HCT116 (cell line): Measurements from ENCODE around the gene KIRREL2. TPM values are rescaled to one million over a fixed set of nuclear protein-coding genes. Genes with fewer than 3 reads are reported as not detected.

ENCODE experiments used
- ATAC-seq: fragments of 200-7000 bp; cut with Tn5 transposase; 2 replicates; pipeline ENCODE4 v1.9.1; 2020; ENCODE audit warnings: mild to moderate bottlenecking, moderate library complexity
- BruUV-seq: library from RNA; stranded (reverse); fragments of 400-500 nt; replicated peaks from 2 replicates; lab custom pipeline; 2021; lab: Mats Ljungman, UMichigan
- CTCF ChIA-PET: fragments of 300-600 bp; sonication (Branson Sonifier 250); formaldehyde crosslinking; loops from one replicate; lab custom pipeline; 2021; ENCODE audit warnings: antibody characterized with exemption; lab: Charles Lee
- POLR2A ChIA-PET: fragments of 300-600, 350-600 bp; sonication (Branson Sonifier 250); formaldehyde crosslinking; loops from one replicate; lab custom pipeline; 2021; ENCODE audit warnings: antibody characterized with exemption; lab: Charles Lee
- RAD21 ChIA-PET, 2 experiments: fragments of 300-600 bp; sonication (Branson Sonifier 250); formaldehyde crosslinking; loops; one replicate each; lab custom pipeline; 2023; ENCODE audit warnings: low total read pairs in 2 of 2; ENCODE audit not compliant: uncharacterized antibody in 2 of 2, unreplicated experiment in 2 of 2, low non-redundant PET in 1 of 2; lab: Charles Lee
- DNase-seq: peaks from one replicate; pipeline ENCODE4 v3.0.0-alpha.2; 2010; ENCODE audit warnings: low read depth, low spot score
- H2AFZ ChIP-seq: fragments of 200-600 bp; shearing (Covaris generic), sonication (generic); 2 replicates; pipeline ENCODE4 v1.6.1; 2017; ENCODE audit warnings: low read depth, mixed run types, mixed read lengths, antibody characterized with exemption, low read length; ENCODE audit not compliant: poor library complexity, severe bottlenecking
- H3K27ac ChIP-seq: 2 replicates; pipeline ENCODE4 v1.5.1; 2012; ENCODE audit warnings: low read depth, low read length
- H3K27me3 ChIP-seq: fragments of 200-600 bp; sonication (generic); 2 replicates; pipeline ENCODE4 v1.6.1; 2016; ENCODE audit warnings: mixed run types, low read length, mixed read lengths; ENCODE audit not compliant: insufficient read depth
- H3K36me3 ChIP-seq, 2 experiments: fragments of 200-500 bp in 1 of 2; fragments of 200-600 bp in 1 of 2; sonication (Bioruptor generic) in 1 of 2; sonication (generic) in 1 of 2; 2 replicates each; pipeline versions ENCODE4 v1.5.1 to v1.6.1; 2014 to 2016; ENCODE audit warnings: low read length in 2 of 2, inconsistent platforms in 1 of 2, mixed read lengths in 1 of 2, mixed run types in 1 of 2; ENCODE audit not compliant: insufficient read depth in 2 of 2, control insufficient read depth in 1 of 2
- H3K4me1 ChIP-seq, 2 experiments: fragments of 200-600 bp in 1 of 2; sonication (generic) in 1 of 2; 2 replicates each; pipeline versions ENCODE4 v1.5.1 to v1.6.1; 2012 to 2017; ENCODE audit warnings: low read length in 2 of 2, inconsistent platforms in 1 of 2, mild to moderate bottlenecking in 1 of 2, mixed read lengths in 1 of 2, mixed run types in 1 of 2, moderate library complexity in 1 of 2; ENCODE audit not compliant: insufficient read depth in 2 of 2, control insufficient read depth in 1 of 2
- H3K4me2 ChIP-seq: fragments of 200-600 bp; sonication (generic); 2 replicates; pipeline ENCODE4 v1.6.1; 2017; ENCODE audit warnings: mixed run types, low read length, mixed read lengths
- H3K4me3 ChIP-seq, 2 experiments: fragments of 200-600 bp in 1 of 2; sonication (generic) in 1 of 2; replicated peaks in 1 of 2; 2 replicates each; pipeline ENCODE4 v1.5.1; 2011 to 2016; ENCODE audit warnings: low read length in 2 of 2, control low read depth in 1 of 2, low read depth in 1 of 2, mild to moderate bottlenecking in 1 of 2, mixed read lengths in 1 of 2, mixed run types in 1 of 2
- H3K79me2 ChIP-seq: fragments of 200-600 bp; sonication (generic); 2 replicates; pipeline ENCODE4 v1.6.1; 2017; ENCODE audit warnings: mild to moderate bottlenecking, mixed run types, low read length, moderate library complexity, mixed read lengths; ENCODE audit not compliant: insufficient read depth
- H3K9ac ChIP-seq: fragments of 200-600 bp; sonication (generic); 2 replicates; pipeline ENCODE4 v1.6.1; 2016; ENCODE audit warnings: low read length, mixed read lengths
- H3K9me2 ChIP-seq: fragments of 200-600 bp; sonication (generic), shearing (Covaris generic); 2 replicates; pipeline ENCODE4 v1.6.1; 2017; ENCODE audit warnings: mixed run types, mild to moderate bottlenecking, moderate library complexity; ENCODE audit not compliant: insufficient read depth
- H3K9me3 ChIP-seq, 2 experiments: fragments of 200-500 bp in 1 of 2; fragments of 200-600 bp in 1 of 2; sonication (Bioruptor generic) in 1 of 2; sonication (generic) in 1 of 2; 2 replicates each; pipeline ENCODE4 v1.6.1; 2014 to 2017; ENCODE audit warnings: low read length in 2 of 2, mixed read lengths in 2 of 2, inconsistent platforms in 1 of 2, low read depth in 1 of 2, mild to moderate bottlenecking in 1 of 2, mixed run types in 1 of 2, moderate library complexity in 1 of 2; ENCODE audit not compliant: control insufficient read depth in 1 of 2, insufficient read depth in 1 of 2
- H4K20me1 ChIP-seq: fragments of 200-600 bp; sonication (generic), shearing (Covaris generic); 2 replicates; pipeline ENCODE4 v1.6.1; 2017; ENCODE audit warnings: mixed run types, mild to moderate bottlenecking, moderate library complexity; ENCODE audit not compliant: insufficient read depth
- FOSL1 ChIP-seq: IDR thresholded peaks from 2 replicates; pipeline ENCODE4 v1.6.1; 2012; ENCODE audit warnings: low read depth
- MAX ChIP-seq: IDR thresholded peaks from 2 replicates; pipeline ENCODE4 v1.6.1; 2012
- POLR2A ChIP-seq: IDR thresholded peaks from 2 replicates; pipeline ENCODE4 v1.7.0; 2011; ENCODE audit warnings: borderline replicate concordance; ENCODE audit not compliant: insufficient read depth, insufficient read length; ENCODE audit errors: extremely low read depth
- POLR2AphosphoS5 ChIP-seq: IDR thresholded peaks from 2 replicates; pipeline ENCODE4 v1.6.1; 2011; ENCODE audit warnings: mild to moderate bottlenecking, low read depth, low read length, moderate library complexity
- RAD21 ChIP-seq: IDR thresholded peaks from 2 replicates; pipeline ENCODE4 v1.6.1; 2012; ENCODE audit warnings: low read depth, mild to moderate bottlenecking
- SIN3A ChIP-seq: IDR thresholded peaks from 2 replicates; pipeline ENCODE4 v1.6.1; 2012; ENCODE audit warnings: low read depth
- SP1 ChIP-seq: IDR thresholded peaks from 2 replicates; pipeline ENCODE4 v1.6.1; 2012; ENCODE audit warnings: low read depth
- TCF7L2 ChIP-seq: IDR thresholded peaks from 2 replicates; pipeline ENCODE4 v1.7.0; 2011; ENCODE audit warnings: borderline replicate concordance, inconsistent platforms; ENCODE audit not compliant: insufficient read depth, insufficient read length; ENCODE audit errors: extremely low read depth
- ZFX ChIP-seq: fragments of 450-650 bp; IDR thresholded peaks from 2 replicates; pipeline ENCODE4 v1.6.1; 2017
- intact Hi-C: fragments of 100-400 bp; cut with micrococcal nuclease; formaldehyde crosslinking; loops from 2 replicates; pipeline ENCODE4 v1.10.0; 2022
- total RNA-seq: library from RNA; stranded (reverse); gene quantifications from one replicate; pipeline ENCODE4 v1.2.1, GENCODE V29; 2021; ENCODE audit not compliant: unreplicated experiment
- TF ChIP-seq, protein P1 (sequence below), 3 experiments: fragments of 200-600 bp in 1 of 3; sonication (generic) in 1 of 3; IDR thresholded peaks in 2 of 3; conservative IDR thresholded peaks in 1 of 3; 2 replicates each; pipeline ENCODE4 v1.5.1; 2012 to 2017; ENCODE audit warnings: low read depth in 2 of 3, low read length in 2 of 3, antibody characterized with exemption in 1 of 3, borderline replicate concordance in 1 of 3, control low read depth in 1 of 3, mild to moderate bottlenecking in 1 of 3, mixed read lengths in 1 of 3, mixed run types in 1 of 3, moderate library complexity in 1 of 3; ENCODE audit not compliant: insufficient read depth in 1 of 3
- TF ChIP-seq, protein P2 (sequence below): IDR thresholded peaks from 2 replicates; pipeline ENCODE4 v1.6.1; 2011; ENCODE audit warnings: mild to moderate bottlenecking, low read length, moderate library complexity; ENCODE audit not compliant: insufficient replicate concordance; ENCODE audit errors: extremely low read depth

The KIRREL2 gene
- total RNA-seq, 1 experiment from 2014 or later: 1.3 TPM

DNA sequence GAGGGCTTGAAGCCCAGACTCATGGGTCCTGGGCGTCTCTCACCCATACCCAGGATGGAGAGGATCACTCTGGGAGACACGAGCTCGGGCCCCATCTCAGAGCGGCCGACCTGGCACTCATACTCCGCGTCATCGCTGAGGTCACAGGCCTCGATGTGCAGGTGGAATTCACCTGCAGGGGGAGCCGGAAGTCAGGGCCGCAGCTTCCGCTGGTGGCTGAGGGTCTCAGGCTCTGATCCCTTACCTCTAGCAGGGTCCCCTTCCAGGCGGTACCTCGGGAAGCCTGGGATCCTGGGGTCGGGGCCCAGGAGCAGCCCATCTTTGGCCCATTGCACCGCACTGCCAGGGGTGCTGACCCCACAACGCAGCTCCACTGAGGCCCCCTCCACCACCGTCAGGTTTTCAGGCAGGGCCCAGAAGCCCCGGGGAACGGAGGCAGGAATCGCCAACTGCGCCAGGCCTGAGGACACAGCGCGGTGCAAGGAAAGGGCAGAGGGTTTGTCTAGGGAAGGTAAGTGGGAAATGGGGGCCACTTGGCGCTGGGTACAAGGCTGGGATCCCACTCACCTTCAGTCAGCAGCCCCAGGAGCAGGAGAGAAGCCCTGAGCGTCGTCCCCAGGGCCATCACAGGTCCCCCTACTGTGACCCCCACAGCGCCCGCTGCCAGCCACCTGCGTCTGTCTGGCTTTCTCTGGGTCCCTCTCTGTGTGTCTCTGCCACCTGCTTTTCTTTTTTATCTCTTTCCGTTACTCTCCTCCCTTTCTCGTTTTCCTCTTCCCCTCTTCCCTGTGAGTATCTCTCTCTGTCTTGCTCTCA is 5.3 kb upstream of the KIRREL2 start:
- H3K4me1 ChIP-seq: peaks cover 0 to 6% of the 10 kb centered on the region in 2 experiments; a peak in 2 of 4 replicates
- intact Hi-C loops: no loop called here
- no peaks in the 10 kb centered on the region for H4K20me1 ChIP-seq
- H2AFZ ChIP-seq: no peak overlapping the region
- no peaks in the 10 kb centered on the region for H3K9me2 ChIP-seq
- DNase-seq (no peak), ATAC-seq (peak; percentile 75)
- no peaks in the 10 kb centered on the region for H3K27me3 ChIP-seq
- H3K79me2 ChIP-seq: no peaks in the 10 kb centered on the region
- no TSS peak for BruUV-seq
- H3K9me3 ChIP-seq: no peaks in the 10 kb centered on the region
- no peak overlapping the region for H3K9ac ChIP-seq
- H3K4me2 ChIP-seq: peak overlapping the region; percentile 28
- H3K36me3 ChIP-seq: no peaks in the 10 kb centered on the region
- H3K4me3 ChIP-seq: 0 out of 4 replicates have a peak overlapping the region, but pooled peaks of 1 of the 2 experiments have one; percentile 7
- H3K27ac ChIP-seq: no peak overlapping the region
- CTCF ChIA-PET: interaction anchor here (1.1 to 1.3 kb wide), 2 partner anchors 32 to 103 kb away, joined by 3 read pairs; partner anchors contain the start of gene LIN37
- RAD21 ChIA-PET: no interaction called here
- POLR2A ChIA-PET: no interaction called here
- TF ChIP-seq POLR2AphosphoS5 (no peak), ZFX (peak; percentile 83; the same call in 1 of the 2 replicates), MAX (no peak), RAD21 (peak; percentile 42; the same call in 1 of the 2 replicates), FOSL1 (no peak), TCF7L2 (peak; percentile 21), POLR2A (peak; percentile 50), SIN3A (no peak), SP1 (no peak)
- TF ChIP-seq, protein P1, sequence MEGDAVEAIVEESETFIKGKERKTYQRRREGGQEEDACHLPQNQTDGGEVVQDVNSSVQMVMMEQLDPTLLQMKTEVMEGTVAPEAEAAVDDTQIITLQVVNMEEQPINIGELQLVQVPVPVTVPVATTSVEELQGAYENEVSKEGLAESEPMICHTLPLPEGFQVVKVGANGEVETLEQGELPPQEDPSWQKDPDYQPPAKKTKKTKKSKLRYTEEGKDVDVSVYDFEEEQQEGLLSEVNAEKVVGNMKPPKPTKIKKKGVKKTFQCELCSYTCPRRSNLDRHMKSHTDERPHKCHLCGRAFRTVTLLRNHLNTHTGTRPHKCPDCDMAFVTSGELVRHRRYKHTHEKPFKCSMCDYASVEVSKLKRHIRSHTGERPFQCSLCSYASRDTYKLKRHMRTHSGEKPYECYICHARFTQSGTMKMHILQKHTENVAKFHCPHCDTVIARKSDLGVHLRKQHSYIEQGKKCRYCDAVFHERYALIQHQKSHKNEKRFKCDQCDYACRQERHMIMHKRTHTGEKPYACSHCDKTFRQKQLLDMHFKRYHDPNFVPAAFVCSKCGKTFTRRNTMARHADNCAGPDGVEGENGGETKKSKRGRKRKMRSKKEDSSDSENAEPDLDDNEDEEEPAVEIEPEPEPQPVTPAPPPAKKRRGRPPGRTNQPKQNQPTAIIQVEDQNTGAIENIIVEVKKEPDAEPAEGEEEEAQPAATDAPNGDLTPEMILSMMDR (IDR thresholded peaks at IDR 0.05 in 2 of 3, conservative IDR thresholded peaks at IDR 0.05 in 1 of 3; ENCODE audit: borderline replicate concordance in 1 of 3, insufficient read depth in 1 of 3, low read depth in 2 of 3, low read length in 2 of 3): peak; percentile 16 to 53 (median 52); a peak in 5 of 6 replicates
- TF ChIP-seq, protein P2, sequence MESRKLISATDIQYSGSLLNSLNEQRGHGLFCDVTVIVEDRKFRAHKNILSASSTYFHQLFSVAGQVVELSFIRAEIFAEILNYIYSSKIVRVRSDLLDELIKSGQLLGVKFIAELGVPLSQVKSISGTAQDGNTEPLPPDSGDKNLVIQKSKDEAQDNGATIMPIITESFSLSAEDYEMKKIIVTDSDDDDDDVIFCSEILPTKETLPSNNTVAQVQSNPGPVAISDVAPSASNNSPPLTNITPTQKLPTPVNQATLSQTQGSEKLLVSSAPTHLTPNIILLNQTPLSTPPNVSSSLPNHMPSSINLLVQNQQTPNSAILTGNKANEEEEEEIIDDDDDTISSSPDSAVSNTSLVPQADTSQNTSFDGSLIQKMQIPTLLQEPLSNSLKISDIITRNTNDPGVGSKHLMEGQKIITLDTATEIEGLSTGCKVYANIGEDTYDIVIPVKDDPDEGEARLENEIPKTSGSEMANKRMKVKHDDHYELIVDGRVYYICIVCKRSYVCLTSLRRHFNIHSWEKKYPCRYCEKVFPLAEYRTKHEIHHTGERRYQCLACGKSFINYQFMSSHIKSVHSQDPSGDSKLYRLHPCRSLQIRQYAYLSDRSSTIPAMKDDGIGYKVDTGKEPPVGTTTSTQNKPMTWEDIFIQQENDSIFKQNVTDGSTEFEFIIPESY: no peak
